GM13976 (cell line): ENCODE results near the gene PSMB10.
A peak's percentile ranks its signal among the peaks of the same experiment; 100 is the strongest.

Experiments used
- DNase-seq: peaks from one replicate; pipeline ENCODE4 v3.0.0; 2012; ENCODE audit warnings: low spot score
- CTCF ChIP-seq: IDR thresholded peaks from 2 replicates; pipeline ENCODE4 v1.5.1; 2012; ENCODE audit warnings: borderline replicate concordance, mild to moderate bottlenecking; ENCODE audit not compliant: insufficient read depth; ENCODE audit errors: extremely low read depth, missing control alignments, control extremely low read depth
- in situ Hi-C: fragments of 300-500 bp; cut with MboI; formaldehyde crosslinking; loops from one replicate; pipeline ENCODE4 v1.12.0; 2022; ENCODE audit warnings: low sequenced_read_pairs, mixed read lengths, inconsistent platforms; ENCODE audit not compliant: unreplicated experiment

The PSMB10 gene

DNA sequence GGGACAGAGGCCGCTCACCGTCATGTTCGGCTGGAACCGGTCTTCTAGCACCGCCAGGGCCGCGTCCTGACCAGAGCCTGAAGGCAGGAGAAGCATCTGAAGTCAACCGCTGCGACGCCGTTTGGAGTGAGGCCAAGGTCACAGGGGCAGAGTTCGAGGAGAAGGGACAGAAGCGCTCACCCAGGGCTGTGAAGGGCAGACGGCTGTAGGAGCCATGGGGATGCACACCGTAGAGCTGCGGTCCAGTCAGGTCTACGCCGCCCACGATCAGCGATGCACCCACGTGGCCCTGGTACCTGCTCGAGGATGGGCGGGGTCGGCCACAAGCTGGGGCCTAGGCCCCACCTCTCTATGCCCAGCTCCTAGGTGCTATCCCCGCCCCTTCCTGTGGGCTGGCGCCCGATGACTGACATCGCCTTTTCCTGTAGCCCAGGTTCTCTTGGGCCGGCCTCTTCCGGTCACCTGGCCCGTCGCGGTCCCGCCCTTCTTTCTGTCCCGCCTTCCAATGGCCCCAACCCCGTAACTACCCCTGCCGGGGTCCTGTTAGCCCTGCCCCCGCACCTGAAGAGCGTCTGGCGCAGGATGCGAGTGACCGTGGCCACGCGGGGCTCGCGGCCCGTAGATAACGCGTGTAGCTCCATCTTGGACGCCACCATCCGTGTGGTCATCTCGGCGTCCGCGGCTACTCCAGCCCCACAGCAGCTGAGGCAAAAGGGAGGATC lies 1.1 kb downstream of the PSMB10 start:
- TF ChIP-seq CTCF = no peak
- in situ Hi-C loops = no loop called here

DNA sequence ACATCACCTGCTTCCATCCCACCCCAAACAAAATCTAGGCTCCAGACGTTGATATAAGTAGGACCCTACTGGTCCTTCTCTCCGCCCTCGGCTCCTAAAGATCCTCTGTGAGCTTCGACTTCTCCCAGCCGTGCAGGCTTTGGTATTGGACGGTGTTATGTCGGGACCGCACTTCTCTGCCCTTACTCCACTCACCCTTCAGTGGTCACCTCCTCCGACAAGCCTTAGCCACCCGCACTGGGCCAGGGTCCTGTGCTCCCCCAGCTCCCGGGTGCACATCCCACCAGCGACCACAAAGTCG lies 1.6 kb downstream of the PSMB10 start:
- in situ Hi-C loops = no loop called here
- no peak for TF ChIP-seq CTCF
- DNase-seq = no peak

More for the DNA sequence above, 1.1 kb downstream of the PSMB10 start:
- peak; percentile 99 for DNase-seq

DNA sequence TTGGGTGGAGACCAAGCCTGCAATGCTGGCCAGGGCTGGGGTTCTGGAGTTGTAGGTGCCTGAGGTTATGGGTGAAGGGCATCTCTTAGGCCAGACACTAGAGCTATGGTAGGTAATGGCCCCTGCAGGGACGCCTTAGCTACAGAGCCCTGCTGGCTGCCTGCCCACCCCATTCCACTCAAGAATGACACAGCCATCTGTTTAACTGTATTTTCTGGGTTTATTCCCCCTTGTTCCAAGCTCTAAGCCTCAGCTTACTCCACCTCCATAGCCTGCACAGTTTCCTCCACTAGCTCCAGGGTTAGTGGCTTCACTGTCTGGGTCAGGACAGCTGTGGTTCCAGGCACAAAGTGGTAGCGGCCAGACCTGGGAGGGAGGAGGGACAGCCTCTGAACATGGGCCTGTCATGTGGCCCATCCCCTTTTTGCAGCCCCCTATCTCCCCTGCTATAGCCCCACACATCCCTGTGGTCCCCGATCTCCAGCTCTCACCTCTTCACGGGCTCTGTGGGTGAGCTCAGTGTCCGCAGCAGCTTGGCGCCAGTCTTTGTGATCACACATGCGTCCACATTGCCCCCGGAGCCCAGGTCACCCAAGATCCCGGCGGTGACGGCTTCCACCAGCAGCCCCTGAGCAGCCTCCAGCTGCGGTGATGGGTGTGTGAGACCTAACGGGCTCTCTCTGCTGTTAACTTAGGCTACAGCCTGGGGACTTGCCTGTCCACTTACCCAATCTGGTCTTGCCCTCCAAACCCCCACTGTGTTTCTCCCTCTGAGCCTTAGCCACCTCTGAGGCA lies 2.1 kb downstream of the PSMB10 start:
- in situ Hi-C loops = no loop called here
- TF ChIP-seq CTCF = no peak
- DNase-seq = no peak

DNA sequence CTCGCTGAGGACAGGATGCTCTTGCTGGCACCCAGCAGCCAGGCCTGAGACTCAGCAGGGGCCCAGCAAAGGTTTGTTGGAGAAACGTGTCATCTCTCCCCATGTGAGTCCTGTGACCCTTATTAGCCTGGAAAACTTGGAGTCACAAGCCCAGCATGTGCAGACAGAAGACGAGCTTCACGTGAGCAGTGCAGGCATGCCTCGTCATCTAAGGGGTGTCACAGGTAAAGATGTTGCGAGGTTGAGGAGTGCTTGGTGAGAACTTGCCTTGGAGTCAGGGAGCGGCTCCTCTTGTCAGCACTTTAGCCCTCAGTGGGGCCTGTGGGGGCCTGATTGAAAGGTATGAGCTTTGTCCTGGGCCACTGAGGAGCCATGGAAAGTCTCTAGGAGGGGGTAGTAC lies 2.8 kb downstream of the PSMB10 start:
- TF ChIP-seq CTCF = no peak
- in situ Hi-C loops = no loop called here
- DNase-seq = no peak

- no peak for DNase-seq
- no peak for TF ChIP-seq CTCF
- in situ Hi-C loops = no loop called here
Measured at GRCh38 chr16:67932462-67932840, 4.2 kb downstream of the PSMB10 start.

DNA sequence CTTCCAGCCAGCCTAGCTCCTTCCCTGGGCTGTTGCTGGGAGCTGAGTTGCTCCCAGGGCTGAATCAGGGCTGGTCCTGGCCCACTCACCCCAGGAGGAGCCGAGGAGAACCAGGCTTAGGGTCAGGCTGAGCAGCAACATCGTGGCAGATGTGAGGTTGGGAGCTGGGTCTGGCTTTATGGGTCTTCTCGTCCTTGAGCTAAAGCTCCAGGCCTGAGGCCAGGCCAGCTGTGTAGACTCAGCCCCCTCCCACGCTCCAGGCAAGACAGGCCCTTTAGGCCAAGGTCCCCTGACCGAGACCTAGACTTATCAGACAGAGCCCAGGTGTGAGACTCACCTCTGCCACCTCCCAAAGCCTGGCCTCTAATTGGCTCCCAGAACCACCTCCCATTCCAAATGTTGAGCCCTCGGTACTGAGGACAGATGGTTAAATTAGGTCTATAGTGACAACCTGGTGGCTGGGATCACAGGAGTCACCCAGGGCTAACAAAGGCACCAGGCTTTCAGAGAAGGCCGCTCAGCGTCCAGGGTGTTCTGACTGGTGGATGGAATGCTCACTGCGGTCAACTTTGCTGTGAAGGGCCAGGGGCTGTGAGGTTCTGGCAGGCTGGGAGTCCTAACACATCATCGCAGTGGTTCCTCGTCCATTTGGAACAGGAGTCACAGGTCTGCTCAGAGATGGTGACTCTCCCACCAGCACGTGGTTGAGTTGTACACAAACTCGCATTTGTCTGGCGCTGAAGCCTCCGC lies 4.8 kb downstream of the PSMB10 start, which contains the start of gene CTRL:
Gene CTRL, minus strand, starts transcription at position 151 of the 750 bp plus-strand sequence. Its CDS starts 10 bp downstream, at position 141.
- in situ Hi-C loops = no loop called here
- TF ChIP-seq CTCF = no peak
- DNase-seq = no peak
